Stomach (tissue), 19 donors: ENCODE data around the gene IFNA17. TPM values are rescaled to one million over a fixed set of nuclear protein-coding genes. Genes with fewer than 3 reads are reported as not detected.

Experiments
- DNase-seq, 2 donors: peaks; one replicate each; pipeline versions ENCODE4 v3.0.0 to v3.0.0-alpha.2; 2013 to 2019
- H3K27ac ChIP-seq, 5 donors: fragments of 200-600 bp in 4 of 5; sonication (generic) in 4 of 5; one replicate each; pipeline ENCODE4 v1.5.1; 2013 to 2019; ENCODE audit warnings: mild to moderate bottlenecking in 1 of 5, moderate library complexity in 1 of 5
- H3K27me3 ChIP-seq, 3 donors: fragments of 200-600 bp; sonication (generic); one replicate each; pipeline ENCODE4 v1.5.1; 2017 to 2019; ENCODE audit warnings: mixed run types in 1 of 3
- H3K36me3 ChIP-seq, 4 donors: fragments of 200-600 bp; sonication (generic); 1 replicate in 3 of 4; 2 replicates in 1 of 4; pipeline ENCODE4 v1.5.1; 2016 to 2019
- H3K4me1 ChIP-seq, 4 donors: fragments of 200-600 bp; sonication (generic); one replicate each; pipeline ENCODE4 v1.5.1; 2016 to 2019
- H3K4me3 ChIP-seq, 4 donors: fragments of 200-600 bp; sonication (generic) in 3 of 4; one replicate each; pipeline ENCODE4 v1.5.1; 2016 to 2019; ENCODE audit warnings: mild to moderate bottlenecking in 1 of 4
- H3K9me3 ChIP-seq, 4 donors: fragments of 200-600 bp; sonication (generic); one replicate each; pipeline ENCODE4 v1.5.1; 2016 to 2019
- EP300 ChIP-seq: sonication (generic); formaldehyde crosslinking; IDR thresholded peaks from one replicate; pipeline ENCODE4 v1.6.1; 2017; ENCODE audit warnings: antibody characterized with exemption
- POLR2A ChIP-seq, 4 donors: fragments of 450-650 bp; IDR thresholded peaks; one replicate each; pipeline ENCODE4 v1.6.1; 2016; ENCODE audit warnings: antibody characterized with exemption in 4 of 4, control low read depth in 2 of 4, mild to moderate bottlenecking in 1 of 4, moderate library complexity in 1 of 4
- POLR2AphosphoS5 ChIP-seq, 3 donors: sonication (generic); formaldehyde crosslinking; IDR thresholded peaks; one replicate each; pipeline ENCODE4 v1.6.1; 2016; ENCODE audit warnings: antibody characterized with exemption in 3 of 3
- WGBS, 5 donors: extraction: QIAGEN DNeasy Blood & Tissue Kit in 3 of 5; methylation state at CpG; one replicate each; pipeline versions ENCODE4 v1.1.5 to v1.1.7; 2013 to 2018; 5-methylcytosine and 5-hydroxymethylcytosine counted together
- intact Hi-C: fragments of 100-400 bp; cut with DNase I; formaldehyde crosslinking; loops from one replicate; pipeline ENCODE4 v1.15.1; 2023; ENCODE audit warnings: low total_unique reads
- long read RNA-seq, 10 donors: transcript quantifications; one replicate each; lab custom pipeline, GENCODE V29; 2026
- polyA plus RNA-seq, 3 donors: library from polyadenylated mRNA; stranded (reverse); fragments of 200-250 nt; gene quantifications; one replicate each; pipeline ENCODE4 v1.2.3, GENCODE V29; 2013
- total RNA-seq, 5 donors: library from RNA; depleted of rRNA; stranded (reverse); fragments of >200 nt; gene quantifications; one replicate each; pipeline versions ENCODE4 v1.1.0 to v1.2.3, GENCODE V29; 2014 to 2016
- TF ChIP-seq, protein P1 (sequence below), 7 experiments: fragments of 450-650 bp in 4 of 7; fragments of 200-600 bp in 3 of 7; sonication (generic) in 3 of 7; IDR thresholded peaks; one replicate each; pipeline ENCODE4 v1.5.1; 2016 to 2019; ENCODE audit warnings: antibody characterized with exemption in 7 of 7, control low read depth in 2 of 7, mild to moderate bottlenecking in 1 of 7
- donor health status: healthy with polysubstance abuse.
- donor health status: Bipolar disorder and iron deficiency.
- donor health status: healthy.

IFNA17 gene
- total RNA-seq (not detected), polyA plus RNA-seq (not detected)
- long read RNA-seq, donor 1 = 0 reads
- long read RNA-seq, donor 2 = 0 reads
- long read RNA-seq, donor 3 = 0 reads
- long read RNA-seq, donor 4 = 0 reads
- long read RNA-seq, donor 5 = 0 reads
- long read RNA-seq, donor 6 = 0 reads
- long read RNA-seq, donor 7 = 0 reads
- long read RNA-seq, donor 8 = 0 reads
- long read RNA-seq, donor 9 = 0 reads
- long read RNA-seq, donor 10 = 0 reads

DNA sequence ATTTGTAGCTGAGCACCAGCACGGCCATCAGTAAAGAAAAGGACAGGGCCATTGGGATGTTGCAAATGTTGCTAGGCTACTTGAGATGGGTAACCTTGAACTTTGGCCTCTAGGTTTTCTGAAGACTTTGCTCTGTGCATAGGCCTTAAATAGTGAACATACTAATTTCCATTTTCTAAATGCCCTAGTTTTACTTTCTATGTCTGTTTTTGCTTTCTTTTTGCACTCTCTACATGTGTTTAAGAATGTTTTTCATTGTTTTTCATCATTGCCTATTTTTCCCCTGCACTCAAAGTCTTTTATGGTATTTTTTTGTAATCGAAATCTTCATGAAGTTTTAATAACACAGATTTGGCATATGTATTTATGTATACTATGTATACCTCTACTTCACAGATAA, at the start of gene IFNA17:
IFNA17 (minus strand) TSS at position 101 of the 400 bp plus-strand sequence; CDS start at position 52, 49 bp downstream.
- no peak for DNase-seq
- Histone ChIP-seq H3K4me3 (no peak within 1 kb of the TSS), H3K27me3 (no peaks in the 10 kb centered on the region), H3K27ac (no peak within 1 kb of the TSS), H3K36me3 (no peaks in the 10 kb centered on the region), H3K4me1 (no peaks in the 10 kb centered on the region), H3K9me3 (no peaks in the 10 kb centered on the region)
- 59 to 78% (median 75%) methylated on average over 2 of the region's 2 CpGs for WGBS, 5 donors
- intact Hi-C loops = no loop called here
- TF ChIP-seq POLR2AphosphoS5 (IDR thresholded peaks at IDR 0.05) = no peak
- TF ChIP-seq, protein P1, sequence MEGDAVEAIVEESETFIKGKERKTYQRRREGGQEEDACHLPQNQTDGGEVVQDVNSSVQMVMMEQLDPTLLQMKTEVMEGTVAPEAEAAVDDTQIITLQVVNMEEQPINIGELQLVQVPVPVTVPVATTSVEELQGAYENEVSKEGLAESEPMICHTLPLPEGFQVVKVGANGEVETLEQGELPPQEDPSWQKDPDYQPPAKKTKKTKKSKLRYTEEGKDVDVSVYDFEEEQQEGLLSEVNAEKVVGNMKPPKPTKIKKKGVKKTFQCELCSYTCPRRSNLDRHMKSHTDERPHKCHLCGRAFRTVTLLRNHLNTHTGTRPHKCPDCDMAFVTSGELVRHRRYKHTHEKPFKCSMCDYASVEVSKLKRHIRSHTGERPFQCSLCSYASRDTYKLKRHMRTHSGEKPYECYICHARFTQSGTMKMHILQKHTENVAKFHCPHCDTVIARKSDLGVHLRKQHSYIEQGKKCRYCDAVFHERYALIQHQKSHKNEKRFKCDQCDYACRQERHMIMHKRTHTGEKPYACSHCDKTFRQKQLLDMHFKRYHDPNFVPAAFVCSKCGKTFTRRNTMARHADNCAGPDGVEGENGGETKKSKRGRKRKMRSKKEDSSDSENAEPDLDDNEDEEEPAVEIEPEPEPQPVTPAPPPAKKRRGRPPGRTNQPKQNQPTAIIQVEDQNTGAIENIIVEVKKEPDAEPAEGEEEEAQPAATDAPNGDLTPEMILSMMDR (IDR thresholded peaks at IDR 0.05) = no peak
- TF ChIP-seq EP300 = no peak
- TF ChIP-seq POLR2A (IDR thresholded peaks at IDR 0.05) = no peak

DNA sequence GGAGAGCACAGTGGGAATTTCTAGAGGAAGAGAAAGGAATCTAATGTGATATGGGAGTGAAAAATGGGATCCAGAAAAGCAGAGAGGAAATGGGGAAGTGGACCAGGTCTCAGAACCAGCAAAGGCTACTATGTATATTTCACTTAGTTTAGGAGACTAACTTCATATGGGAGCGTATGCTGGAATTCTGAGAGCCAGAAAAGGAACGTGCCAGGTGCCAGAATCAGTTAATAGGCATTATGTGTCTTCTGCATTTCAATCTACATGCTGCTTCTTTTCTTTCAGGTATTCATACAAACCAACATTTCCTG, 40.3 kb upstream of the IFNA17 start:
- 32 to 60% (median 54%) methylated on average over 2 of the region's 2 CpGs for WGBS, 5 donors
- intact Hi-C loops = no loop called here
- Histone ChIP-seq H3K9me3 (peaks cover 0 to 8% (median 2%) of the 10 kb centered on the region in 4 donors), H3K27me3 (peaks cover 0 to 13% (median 0%) of the 10 kb centered on the region in 3 donors), H3K4me1 (no peaks in the 10 kb centered on the region), H3K27ac (no peak overlapping the region), H3K4me3 (no peak overlapping the region), H3K36me3 (no peaks in the 10 kb centered on the region)
- DNase-seq = no peak
- TF ChIP-seq EP300 (no peak), POLR2A (IDR thresholded peaks at IDR 0.05) (no peak), POLR2AphosphoS5 (IDR thresholded peaks at IDR 0.05) (no peak)
- TF ChIP-seq, protein P1 (IDR thresholded peaks at IDR 0.05) = no peak

DNA sequence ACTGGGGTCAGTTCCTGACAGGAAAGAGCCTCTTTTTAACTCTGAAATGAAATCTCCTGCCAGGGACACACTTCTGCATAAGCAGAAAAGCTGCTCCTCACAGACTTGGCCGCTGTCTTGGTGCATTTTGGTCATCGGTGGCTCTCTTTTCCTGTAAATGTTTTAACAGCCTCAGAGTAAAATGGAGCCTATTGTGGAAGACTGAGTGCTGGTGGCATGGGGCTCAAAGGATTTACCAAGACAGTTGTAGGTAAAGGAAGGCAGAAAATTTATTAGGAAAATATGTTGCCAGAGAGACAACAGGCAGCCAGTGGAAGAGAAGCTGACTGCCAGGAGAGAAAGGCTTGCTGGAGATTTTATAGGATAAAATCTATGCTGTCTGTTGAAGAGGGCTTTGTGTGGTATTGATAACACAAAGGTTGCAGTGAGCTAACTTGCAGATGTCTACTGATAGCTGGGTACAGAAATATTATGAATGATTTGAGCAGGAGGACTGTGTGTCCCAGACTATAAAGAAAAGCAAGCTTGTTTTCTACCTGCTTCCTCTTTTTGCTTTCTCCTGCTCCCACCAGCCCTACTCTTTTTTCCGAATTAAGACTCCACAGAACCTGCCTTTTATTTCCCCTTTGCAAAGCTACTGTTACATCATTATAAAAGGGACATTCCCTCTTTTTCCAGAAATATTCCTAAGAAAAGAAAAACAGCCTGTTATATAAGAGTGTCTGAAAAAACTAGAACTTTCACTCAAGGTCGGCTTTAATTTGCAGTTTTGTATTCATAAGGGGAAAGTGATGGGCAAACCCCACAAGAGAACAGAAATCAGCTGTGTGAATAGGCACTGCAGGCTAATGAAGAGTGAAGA, 39.7 kb upstream of the IFNA17 start:
- no peak overlapping the region for H3K27ac ChIP-seq
- no peaks in the 10 kb centered on the region for H3K4me1 ChIP-seq
- peaks cover 0 to 8% (median 2%) of the 10 kb centered on the region in 4 donors for H3K9me3 ChIP-seq
- TF ChIP-seq, protein P1 (IDR thresholded peaks at IDR 0.05) = no peak
- TF ChIP-seq EP300 (no peak), POLR2AphosphoS5 (IDR thresholded peaks at IDR 0.05) (no peak), POLR2A (IDR thresholded peaks at IDR 0.05) (no peak)
- no peaks in the 10 kb centered on the region for H3K36me3 ChIP-seq
- H3K27me3 ChIP-seq = peaks cover 0 to 13% (median 0%) of the 10 kb centered on the region in 3 donors
- intact Hi-C loops = no loop called here
- DNase-seq = no peak
- H3K4me3 ChIP-seq = no peak overlapping the region
- WGBS, 5 donors = 47 to 70% (median 60%) methylated on average over 4 of the region's 4 CpGs

DNA sequence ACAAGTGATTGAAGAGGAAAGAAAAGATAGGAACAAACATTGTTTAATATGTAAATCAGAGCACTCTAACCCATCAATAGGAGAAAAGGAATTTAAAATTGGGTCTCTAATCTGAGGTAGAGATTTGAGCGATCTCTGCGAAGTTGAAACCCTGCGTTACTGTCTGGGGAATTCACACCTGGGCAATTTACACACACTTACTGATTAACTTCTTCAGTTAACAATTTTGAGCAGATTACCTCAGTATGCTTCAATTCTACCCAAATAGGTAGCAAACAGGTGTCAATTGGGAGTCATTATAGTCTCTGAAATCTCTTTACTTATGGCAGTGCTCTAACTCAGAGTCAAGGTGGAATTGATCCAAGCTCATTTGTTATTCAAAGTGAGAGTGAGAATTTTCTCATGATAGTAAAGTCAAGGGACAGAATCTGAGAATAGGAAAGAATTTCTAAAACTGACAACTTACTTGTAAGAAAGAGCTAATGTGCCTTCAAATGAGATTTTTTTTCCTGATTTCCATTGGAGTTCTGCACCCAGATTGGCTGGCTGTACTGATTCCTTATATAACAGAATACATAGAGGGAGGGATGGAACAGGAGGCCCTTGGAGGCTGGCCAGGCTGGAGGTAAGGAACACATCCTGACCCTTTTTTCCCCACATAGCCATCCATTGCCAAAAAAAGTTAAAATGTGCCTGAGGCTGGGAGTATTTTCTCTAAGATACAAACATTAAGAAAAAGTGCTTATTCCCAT, 38.9 kb upstream of the IFNA17 start:
- H3K4me3 ChIP-seq = no peak overlapping the region
- H3K36me3 ChIP-seq = no peaks in the 10 kb centered on the region
- H3K27ac ChIP-seq = no peak overlapping the region
- no peak for DNase-seq
- TF ChIP-seq, protein P1 (IDR thresholded peaks at IDR 0.05) = no peak
- TF ChIP-seq EP300 = no peak
- TF ChIP-seq POLR2A (IDR thresholded peaks at IDR 0.05) = no peak
- no peak for TF ChIP-seq POLR2AphosphoS5 (IDR thresholded peaks at IDR 0.05)
- H3K9me3 ChIP-seq = peaks cover 0 to 8% (median 2%) of the 10 kb centered on the region in 4 donors
- H3K4me1 ChIP-seq = no peaks in the 10 kb centered on the region
- H3K27me3 ChIP-seq = peaks cover 0 to 13% (median 0%) of the 10 kb centered on the region in 3 donors
- WGBS, 5 donors = 26 to 41% (median 35%) methylated on average over 3 of the region's 3 CpGs
- intact Hi-C loops = no loop called here
